GM12873 (cell line): ENCODE measurements around the gene WRAP73.

Source experiments
- TF ChIP-seq, protein P1 (sequence below): IDR thresholded peaks from 2 replicates; pipeline ENCODE4 v1.5.1; 2012; ENCODE audit warnings: low read depth, mild to moderate bottlenecking, moderate library complexity, low read length, control low read depth; ENCODE audit not compliant: insufficient read depth; ENCODE audit errors: missing control alignments

WRAP73 gene

DNA sequence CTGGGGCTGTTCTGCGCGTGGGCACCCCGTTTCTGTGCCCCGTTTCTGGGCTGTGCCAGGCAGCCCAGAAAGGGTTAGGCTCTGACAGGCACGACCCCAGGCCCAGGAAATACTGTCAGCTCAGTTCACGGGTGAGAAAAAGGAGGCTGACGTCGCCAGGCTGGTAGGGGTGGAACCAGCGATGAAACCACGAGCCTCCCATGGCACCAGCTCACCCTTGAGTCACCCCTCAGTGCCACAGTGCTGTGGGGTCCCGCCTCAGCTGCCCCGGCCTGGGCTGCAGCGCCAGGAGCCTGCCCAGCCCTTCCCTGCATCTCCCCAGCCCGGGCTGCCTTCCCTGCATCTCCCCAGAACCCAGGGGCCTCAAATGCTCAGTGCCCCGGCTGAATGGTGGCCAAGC is 50.1 kb downstream of the WRAP73 start:
- TF ChIP-seq, protein P1, sequence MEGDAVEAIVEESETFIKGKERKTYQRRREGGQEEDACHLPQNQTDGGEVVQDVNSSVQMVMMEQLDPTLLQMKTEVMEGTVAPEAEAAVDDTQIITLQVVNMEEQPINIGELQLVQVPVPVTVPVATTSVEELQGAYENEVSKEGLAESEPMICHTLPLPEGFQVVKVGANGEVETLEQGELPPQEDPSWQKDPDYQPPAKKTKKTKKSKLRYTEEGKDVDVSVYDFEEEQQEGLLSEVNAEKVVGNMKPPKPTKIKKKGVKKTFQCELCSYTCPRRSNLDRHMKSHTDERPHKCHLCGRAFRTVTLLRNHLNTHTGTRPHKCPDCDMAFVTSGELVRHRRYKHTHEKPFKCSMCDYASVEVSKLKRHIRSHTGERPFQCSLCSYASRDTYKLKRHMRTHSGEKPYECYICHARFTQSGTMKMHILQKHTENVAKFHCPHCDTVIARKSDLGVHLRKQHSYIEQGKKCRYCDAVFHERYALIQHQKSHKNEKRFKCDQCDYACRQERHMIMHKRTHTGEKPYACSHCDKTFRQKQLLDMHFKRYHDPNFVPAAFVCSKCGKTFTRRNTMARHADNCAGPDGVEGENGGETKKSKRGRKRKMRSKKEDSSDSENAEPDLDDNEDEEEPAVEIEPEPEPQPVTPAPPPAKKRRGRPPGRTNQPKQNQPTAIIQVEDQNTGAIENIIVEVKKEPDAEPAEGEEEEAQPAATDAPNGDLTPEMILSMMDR: no peak

DNA sequence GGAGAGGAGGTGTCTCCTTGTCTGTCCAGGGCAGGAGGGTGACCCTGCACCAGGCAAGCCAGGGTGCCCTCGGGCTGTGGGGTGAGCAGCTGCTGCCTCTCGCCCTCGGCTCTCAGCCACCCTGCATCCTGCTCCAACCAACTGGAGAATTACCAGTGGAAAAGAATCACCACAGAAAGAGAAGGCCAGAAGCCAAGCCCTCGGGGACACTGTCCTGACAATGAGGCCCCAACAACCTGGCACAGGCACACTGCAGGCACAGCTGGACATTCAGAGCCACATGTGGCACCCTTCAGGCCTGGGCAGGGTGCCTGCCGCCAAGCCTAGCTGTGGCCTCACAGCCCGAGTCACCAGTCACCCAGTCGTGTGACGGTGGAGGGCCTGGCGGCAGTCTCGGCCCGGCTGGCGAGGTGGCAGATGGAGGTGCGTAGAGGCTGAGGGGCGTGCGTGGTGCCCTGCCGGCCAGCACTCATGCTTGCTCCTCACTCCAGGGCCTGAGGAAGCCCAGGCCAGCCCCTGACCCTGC is 50.6 kb downstream of the WRAP73 start:
- TF ChIP-seq, protein P1: no peak

DNA sequence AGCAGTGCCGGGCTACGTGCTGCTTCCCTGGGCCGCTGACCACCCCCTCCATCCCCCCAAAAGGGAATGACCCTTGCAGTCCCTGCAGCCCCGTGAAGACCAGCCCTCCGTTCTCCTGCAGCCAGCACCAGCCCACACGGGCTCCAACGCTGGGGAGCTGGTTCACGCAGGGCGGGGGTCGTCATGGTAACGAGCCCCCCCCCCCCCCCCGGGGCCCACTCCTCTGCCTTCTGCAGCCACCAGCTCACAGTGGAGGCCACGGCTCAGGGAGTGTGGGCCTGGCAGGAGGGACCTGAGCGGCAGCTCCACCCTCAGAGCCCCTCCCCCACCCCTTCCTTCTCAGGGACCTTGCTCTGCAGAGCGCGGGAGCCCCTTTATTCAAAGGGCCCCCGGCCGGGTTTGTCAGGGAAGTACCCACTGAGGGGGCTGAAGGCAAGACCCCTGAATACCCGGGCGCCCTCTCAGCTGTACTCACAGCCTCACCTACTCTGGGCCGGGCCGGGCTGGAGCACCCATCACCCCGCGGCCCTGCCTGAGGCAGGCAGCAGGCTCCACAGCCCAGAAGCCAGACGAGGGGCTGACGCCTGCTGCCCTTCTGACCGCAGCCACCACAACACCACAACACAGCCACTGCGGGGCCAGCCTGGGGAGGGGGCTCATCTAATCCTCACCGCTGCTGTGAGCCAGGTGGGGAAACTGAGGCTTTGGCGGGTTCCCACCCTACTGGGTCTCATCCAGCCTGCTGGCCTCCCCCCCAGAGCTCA is 51.2 kb downstream of the WRAP73 start:
- TF ChIP-seq, protein P1: no peak

DNA sequence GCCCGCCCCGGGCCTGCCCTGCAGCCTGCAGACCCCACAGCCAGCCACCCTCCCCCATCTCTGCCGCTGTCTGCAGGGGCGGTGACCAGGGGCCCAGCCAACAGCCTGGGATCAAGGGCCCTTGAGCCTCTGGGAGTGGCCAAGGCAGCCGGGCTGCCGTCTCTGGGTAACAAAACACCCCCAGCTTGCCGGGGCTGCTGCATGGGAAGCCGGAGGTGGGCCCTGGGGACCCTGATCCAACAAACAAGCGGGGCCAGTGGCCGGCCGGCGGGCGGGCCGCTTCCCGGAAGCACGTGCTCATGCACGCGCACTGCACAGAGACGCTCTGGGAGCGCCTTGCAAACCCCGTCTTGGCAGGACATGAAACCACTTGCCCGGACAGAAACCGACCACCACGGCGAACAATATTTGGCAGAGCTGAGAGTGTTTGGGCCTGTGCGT is 51.8 kb downstream of the WRAP73 start:
- TF ChIP-seq, protein P1: no peak

DNA sequence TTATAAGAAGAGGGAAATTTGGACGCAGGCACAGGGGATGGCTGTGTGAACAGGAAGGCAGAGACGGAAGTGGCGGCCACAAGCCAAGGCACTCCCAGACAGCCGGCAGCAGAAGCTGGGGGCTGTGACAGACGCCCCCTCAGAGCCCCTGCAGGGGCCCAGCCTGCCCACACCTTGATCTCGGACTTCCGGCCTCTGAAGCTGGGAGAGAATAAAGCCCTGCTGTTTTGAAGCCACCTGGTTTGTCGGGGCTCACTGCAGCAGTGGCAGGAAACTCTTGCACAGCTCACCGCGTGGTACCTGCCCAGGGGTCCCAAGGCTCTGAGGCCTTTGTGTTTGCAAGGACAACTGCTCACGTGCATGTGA is 52.3 kb downstream of the WRAP73 start:
- TF ChIP-seq, protein P1: no peak

DNA sequence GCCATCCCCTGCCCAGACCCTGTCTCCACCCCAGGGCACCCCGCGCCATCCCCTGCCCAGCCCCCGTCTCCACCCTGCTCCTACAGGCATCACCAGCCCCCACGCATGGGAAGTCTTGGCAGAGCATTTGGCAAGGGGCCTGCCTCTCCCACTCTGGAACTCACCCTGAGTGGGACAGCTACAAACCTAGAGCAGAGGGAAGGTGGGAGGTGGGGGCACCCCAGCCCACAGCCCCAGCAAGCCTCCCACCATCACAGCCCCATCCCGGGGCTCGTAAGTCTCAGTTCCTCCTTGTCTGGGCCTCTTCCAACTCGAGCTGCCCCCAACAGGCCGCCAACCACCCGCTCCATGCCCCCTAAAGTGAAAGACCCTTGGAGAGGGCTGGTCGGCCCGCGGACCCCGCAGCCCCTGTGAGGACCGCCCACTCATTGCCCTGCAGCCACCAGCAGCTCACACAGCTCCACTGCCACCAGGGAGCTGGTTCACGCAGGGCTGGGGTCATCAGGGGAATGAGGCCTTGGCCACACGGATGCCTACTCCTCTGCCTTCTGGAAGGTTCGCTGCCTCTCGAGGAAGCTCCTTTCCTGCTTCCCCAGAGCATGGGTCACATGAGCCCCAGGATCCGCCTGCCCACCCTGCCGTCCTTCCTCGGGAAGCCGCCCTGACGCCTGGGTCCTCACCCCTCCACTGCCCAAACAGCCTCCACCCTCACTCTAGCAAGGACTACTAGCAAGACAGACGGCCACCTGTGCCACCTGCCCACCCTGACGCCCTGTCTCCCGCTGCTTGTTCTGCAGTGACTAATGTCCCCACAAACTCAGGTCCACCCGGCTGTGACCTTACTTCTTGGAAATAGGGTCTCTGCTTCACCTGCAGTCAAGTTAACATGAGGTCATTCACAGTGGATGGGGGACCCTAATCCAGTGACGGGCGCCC is 53.0 kb downstream of the WRAP73 start:
- TF ChIP-seq, protein P1: no peak

DNA sequence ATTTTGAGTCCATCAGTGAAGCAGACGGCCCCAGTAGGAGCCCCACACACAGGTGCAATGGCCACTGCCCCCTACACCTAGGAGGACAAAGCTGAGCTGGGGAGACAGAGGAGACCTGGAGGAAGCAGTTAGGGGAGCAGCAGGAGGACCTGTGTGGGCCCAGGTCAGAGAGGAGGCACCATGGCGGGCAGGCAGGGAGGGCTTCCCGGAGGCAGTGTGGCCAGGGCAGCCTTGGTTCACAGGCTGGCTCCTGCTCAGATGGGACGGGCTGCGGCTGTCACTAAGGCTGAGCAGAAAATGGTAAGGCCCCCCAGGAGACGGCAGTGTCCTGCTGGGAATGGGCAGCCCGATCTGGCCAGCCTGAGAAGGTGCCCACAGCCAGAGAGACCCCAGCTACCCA is 54.0 kb downstream of the WRAP73 start:
- TF ChIP-seq, protein P1: no peak
